ENCODE data around the gene IPO4.

DNA sequence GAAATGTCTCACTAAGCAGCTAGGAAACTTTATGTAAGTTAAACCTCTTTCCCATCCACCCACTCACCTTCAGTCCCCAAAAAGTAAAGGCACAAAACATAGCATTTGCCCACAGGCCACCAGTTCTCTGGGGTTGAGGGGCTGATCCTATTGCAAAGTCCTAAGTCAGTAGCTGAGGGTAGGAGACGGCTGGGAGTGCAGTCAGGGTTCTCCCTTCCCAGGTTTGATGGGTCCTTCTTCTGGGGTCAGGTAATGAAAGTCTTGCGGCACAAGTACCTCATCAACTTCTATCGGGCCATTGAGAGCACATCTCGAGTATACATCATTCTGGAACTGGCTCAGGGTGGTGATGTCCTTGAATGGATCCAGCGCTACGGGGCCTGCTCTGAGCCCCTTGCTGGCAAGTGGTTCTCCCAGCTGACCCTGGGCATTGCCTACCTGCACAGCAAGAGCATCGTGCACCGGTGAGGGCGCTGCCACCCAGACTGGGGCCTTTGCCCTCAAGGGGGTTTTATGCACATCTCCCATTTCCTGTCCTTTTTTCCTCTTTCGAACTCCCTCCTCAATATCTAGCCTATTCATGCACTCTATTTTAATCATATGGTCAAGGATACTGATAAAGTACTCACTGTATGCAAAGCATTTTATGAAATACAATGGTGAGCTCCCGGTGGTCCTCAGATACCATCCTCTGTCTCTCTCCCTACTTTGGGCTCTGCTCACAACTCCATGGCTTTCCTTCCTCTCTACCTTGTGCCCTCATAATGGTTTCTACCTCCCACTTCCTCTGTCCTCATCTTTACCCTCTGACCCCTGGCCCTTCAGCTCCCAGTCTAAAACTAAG is 17.9 kb upstream of the IPO4 start:
- TF ChIP-seq SUZ12 (IDR thresholded peaks at IDR 0.05; ENCODE audit: extremely low read depth, insufficient read depth, insufficient read length) (no peak), YY1 (IDR thresholded peaks at IDR 0.05; ENCODE audit: insufficient read depth, insufficient read length) (no peak), ZNF274 (IDR thresholded peaks at IDR 0.05; ENCODE audit: low read depth, low read length) (no peak)
